ENCODE results near the gene HOTAIR.

DNA sequence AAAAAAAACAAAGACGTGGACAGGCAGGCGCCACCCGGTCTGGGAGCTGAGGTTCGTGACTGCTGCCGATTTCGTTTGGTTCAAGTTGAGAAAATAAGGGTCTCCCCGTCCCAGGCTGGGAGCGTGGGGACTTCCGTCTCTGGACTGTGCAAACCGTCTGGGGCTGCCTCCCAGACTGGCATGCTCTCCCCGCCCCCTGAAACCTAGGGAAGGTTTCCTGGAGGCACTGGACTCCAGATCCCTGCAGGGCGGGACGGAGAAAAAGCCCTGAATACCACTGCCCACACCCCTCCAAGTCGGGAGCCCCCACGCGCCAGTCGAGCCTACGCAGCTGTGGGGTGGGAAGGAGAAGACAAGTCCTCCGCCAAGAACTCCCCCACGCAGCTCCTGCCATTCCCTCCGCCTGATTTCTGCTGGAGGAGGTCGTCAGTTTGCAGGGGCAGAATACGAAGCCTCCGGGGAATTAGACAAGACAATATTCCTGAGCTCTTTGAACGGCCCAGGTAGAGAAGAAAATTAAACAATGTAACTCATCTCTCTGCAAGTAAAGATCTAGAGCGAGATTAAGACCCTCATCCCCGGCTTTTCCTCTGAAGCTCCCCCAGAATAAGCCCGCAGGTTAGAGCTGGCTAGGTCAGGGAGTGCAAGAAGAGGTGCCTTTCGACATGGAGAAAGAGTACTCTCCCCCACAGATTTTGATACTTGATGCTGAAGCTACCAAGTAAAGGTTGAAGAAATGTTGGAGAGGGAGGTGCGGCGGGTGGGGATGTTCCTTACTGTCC is 46.5 kb downstream of the HOTAIR start:
- TF ChIP-seq, protein P1, sequence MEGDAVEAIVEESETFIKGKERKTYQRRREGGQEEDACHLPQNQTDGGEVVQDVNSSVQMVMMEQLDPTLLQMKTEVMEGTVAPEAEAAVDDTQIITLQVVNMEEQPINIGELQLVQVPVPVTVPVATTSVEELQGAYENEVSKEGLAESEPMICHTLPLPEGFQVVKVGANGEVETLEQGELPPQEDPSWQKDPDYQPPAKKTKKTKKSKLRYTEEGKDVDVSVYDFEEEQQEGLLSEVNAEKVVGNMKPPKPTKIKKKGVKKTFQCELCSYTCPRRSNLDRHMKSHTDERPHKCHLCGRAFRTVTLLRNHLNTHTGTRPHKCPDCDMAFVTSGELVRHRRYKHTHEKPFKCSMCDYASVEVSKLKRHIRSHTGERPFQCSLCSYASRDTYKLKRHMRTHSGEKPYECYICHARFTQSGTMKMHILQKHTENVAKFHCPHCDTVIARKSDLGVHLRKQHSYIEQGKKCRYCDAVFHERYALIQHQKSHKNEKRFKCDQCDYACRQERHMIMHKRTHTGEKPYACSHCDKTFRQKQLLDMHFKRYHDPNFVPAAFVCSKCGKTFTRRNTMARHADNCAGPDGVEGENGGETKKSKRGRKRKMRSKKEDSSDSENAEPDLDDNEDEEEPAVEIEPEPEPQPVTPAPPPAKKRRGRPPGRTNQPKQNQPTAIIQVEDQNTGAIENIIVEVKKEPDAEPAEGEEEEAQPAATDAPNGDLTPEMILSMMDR (conservative IDR thresholded peaks at IDR 0.05 in 1 of 2, IDR thresholded peaks at IDR 0.05 in 1 of 2; ENCODE audit: low read depth in 1 of 2, low read length in 2 of 2): no peak
- peak; percentile 74 for TF ChIP-seq EZH2 (IDR thresholded peaks at IDR 0.05; ENCODE audit: low read length, missing control alignments)
